AG04450 (cell line): ENCODE results near the gene SPAG16. TPM values are rescaled to one million over a fixed set of nuclear protein-coding genes. Genes with fewer than 3 reads are reported as not detected.

ENCODE experiments used
- CTCF ChIA-PET: fragments of 300-600, 350-600 bp; formaldehyde crosslinking; extraction: SDS; loops from one replicate; lab custom pipeline; 2022; ENCODE audit warnings: antibody characterized with exemption, inconsistent platforms; lab: Charles Lee
- POLR2A ChIA-PET: fragments of 350-600 bp; formaldehyde crosslinking; extraction: SDS; loops from one replicate; lab custom pipeline; 2021; ENCODE audit warnings: antibody characterized with exemption, inconsistent platforms; lab: Yijun Ruan, JAX
- DNase-seq: peaks from one replicate; pipeline ENCODE4 v3.0.0-alpha.2; 2011; ENCODE audit warnings: low read depth, low spot score
- H3K27ac ChIP-seq: one replicate; pipeline ENCODE4 v1.5.1; 2012; ENCODE audit warnings: low read depth, low read length, control low read depth
- H3K27me3 ChIP-seq: one replicate; pipeline ENCODE4 v1.6.0; 2012; ENCODE audit warnings: low read length; ENCODE audit not compliant: control insufficient read depth, insufficient read depth
- H3K4me3 ChIP-seq: 2 replicates; pipeline ENCODE4 v1.5.1; 2011; ENCODE audit warnings: mild to moderate bottlenecking, low read depth, low read length, control low read depth
- H3K9me3 ChIP-seq: 2 replicates; pipeline ENCODE4 v1.5.1; 2012; ENCODE audit warnings: low read length; ENCODE audit not compliant: control insufficient read depth, insufficient read depth
- polyA plus RNA-seq: library from polyadenylated mRNA; depleted of rRNA; stranded (reverse); fragments of >200 nt; gene quantifications from 2 replicates; pipeline ENCODE4 v1.2.3, GENCODE V29; 2011
- TF ChIP-seq, protein P1 (sequence below): IDR thresholded peaks from 2 replicates; pipeline ENCODE4 v1.5.1; 2011; ENCODE audit warnings: low read depth, low read length, control low read depth, inconsistent platforms

The SPAG16 gene
- polyA plus RNA-seq, 1 experiment, result 28.1 TPM

DNA sequence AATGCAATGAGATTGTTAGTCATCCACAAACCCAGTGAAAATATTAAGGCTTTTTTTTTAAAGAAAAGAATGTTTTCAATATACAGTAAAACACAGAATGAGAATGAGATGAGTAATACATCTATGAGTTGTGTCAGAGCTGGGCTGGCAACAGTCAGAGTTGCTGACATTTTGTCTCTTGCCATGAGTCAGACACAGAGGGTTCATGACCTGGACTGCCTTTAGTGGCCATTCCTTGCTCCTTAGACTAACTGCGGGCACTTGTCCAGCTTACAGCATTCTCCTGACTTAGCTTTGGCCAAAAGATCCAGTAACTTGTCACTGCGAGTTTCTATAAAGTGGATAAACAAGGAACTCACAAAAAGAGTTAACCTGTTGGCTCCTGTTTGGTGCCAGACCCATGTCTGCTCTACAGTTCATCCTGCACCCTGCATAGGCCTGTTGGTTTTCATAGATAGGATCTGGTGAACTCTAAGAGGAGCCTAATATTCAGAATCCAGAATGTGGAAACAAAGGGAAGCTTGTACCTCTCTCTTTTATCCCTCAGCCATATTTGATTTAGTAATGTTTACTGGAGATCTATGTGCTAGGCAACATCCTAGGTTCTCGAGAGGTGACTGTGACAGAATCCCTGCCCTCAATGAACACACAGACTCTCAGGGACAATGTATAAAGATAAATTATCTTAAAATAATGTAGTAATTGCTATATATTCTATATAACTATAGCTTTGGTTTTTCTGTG, 735.1 kb downstream of the SPAG16 start:
- Histone ChIP-seq H3K27ac (peak overlapping the region; percentile 22), H3K27me3 (no peaks in the 10 kb centered on the region), H3K4me3 (no peak overlapping the region), H3K9me3 (no peaks in the 10 kb centered on the region)
- POLR2A ChIA-PET, result interaction anchor here (1.0 kb wide), 1 partner anchor 24 kb away, joined by 8 read pairs; no protein-coding TSS in a partner anchor
- CTCF ChIA-PET, result no interaction called here
- DNase-seq, result peak; percentile 79
- TF ChIP-seq, protein P1, sequence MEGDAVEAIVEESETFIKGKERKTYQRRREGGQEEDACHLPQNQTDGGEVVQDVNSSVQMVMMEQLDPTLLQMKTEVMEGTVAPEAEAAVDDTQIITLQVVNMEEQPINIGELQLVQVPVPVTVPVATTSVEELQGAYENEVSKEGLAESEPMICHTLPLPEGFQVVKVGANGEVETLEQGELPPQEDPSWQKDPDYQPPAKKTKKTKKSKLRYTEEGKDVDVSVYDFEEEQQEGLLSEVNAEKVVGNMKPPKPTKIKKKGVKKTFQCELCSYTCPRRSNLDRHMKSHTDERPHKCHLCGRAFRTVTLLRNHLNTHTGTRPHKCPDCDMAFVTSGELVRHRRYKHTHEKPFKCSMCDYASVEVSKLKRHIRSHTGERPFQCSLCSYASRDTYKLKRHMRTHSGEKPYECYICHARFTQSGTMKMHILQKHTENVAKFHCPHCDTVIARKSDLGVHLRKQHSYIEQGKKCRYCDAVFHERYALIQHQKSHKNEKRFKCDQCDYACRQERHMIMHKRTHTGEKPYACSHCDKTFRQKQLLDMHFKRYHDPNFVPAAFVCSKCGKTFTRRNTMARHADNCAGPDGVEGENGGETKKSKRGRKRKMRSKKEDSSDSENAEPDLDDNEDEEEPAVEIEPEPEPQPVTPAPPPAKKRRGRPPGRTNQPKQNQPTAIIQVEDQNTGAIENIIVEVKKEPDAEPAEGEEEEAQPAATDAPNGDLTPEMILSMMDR, result no peak

DNA sequence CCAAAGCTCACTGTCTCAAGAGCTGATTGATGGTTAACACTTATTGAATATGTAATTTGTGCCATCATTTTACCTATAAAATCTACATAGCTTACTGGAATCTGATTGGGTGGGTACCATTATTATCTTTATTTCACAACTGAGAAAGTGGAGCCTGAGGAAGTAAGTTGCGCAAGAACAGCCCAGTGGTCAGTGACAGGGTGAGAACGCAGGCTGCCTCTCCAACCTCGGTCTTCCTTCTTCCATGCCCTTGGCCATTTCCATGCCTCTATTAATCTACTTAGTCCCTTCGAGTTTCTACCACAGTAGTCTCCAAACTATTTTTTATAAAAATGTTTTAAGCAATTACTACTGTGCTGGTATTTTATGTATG, 735.7 kb downstream of the SPAG16 start:
- Histone ChIP-seq H3K27ac (no peak overlapping the region), H3K4me3 (no peak overlapping the region), H3K27me3 (no peaks in the 10 kb centered on the region), H3K9me3 (no peaks in the 10 kb centered on the region)
- ChIA-PET CTCF (no interaction called here), POLR2A (interaction anchor here (1.0 kb wide), 1 partner anchor 24 kb away, joined by 8 read pairs; no protein-coding TSS in a partner anchor)
- TF ChIP-seq, protein P1, result no peak
- no peak for DNase-seq

DNA sequence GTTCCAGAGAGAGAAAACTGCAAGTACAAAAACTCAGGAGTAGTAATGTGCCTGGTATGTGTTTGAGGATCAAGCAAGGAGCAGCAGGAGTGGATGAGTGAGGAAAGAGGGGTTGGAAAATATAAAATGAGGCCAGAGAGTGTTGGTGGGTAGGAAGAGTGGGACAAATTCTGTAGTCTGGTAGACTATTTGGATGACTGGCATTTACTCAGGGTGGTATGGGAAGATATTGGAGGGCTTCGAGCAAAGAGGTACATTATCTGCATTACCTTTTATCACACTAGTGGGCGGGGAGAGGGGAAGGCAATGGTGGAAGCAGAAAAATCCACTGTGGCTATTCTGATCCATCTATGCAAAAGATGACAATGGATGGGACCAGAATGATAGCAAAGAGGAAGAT, 744.9 kb downstream of the SPAG16 start:
- H3K27ac ChIP-seq, result no peak overlapping the region
- H3K27me3 ChIP-seq, result no peaks in the 10 kb centered on the region
- no peak overlapping the region for H3K4me3 ChIP-seq
- CTCF ChIA-PET, result no interaction called here
- POLR2A ChIA-PET, result no interaction called here
- no peak for DNase-seq
- TF ChIP-seq, protein P1, result no peak
- no peaks in the 10 kb centered on the region; the same call in 1 of the 2 replicates for H3K9me3 ChIP-seq

DNA sequence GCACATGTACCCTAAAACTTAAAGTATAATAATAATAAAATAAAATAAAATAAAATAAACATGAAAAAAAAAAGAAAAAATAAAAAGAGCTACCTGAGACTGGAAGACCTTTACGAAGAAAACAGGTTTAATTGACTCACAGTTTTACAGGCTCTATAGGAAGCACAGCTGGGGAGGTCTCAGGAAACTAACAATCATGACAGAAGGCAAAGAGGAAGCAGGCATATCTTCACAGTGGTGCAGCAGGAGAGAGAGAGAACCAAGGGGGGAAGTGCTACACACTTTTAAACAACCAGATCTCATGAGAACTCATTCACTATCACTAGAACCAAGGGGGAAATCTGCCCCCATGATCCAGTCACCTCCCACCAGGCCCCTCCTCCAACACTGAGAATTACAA, 747.3 kb downstream of the SPAG16 start:
- TF ChIP-seq, protein P1, result no peak
- DNase-seq, result no peak
- H3K27ac ChIP-seq, result no peak overlapping the region
- no peak overlapping the region for H3K4me3 ChIP-seq
- H3K9me3 ChIP-seq, result peaks cover 15% of the 10 kb centered on the region
- POLR2A ChIA-PET, result no interaction called here
- CTCF ChIA-PET, result no interaction called here
- no peaks in the 10 kb centered on the region for H3K27me3 ChIP-seq

DNA sequence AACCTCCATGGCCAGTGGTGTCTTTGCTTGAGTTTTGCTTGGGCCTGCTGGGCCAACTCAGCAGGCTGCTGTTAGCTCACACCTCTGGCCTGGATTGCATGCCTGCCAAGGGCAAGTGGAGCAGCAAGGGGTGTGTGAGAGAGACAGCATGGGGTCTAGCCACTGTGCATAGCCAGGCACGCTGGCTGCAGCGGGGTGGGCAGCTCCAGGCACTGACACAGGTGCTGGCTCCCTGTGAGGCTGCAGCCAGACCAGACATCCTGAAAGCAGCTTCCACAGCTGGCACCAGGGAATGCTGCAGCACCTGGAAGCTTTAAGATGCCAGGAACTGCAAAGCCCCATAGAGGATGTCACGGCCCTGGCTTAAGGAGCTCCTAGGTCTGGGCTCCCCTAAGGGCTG, 750.2 kb downstream of the SPAG16 start:
- POLR2A ChIA-PET, result no interaction called here
- no peak for DNase-seq
- Histone ChIP-seq H3K4me3 (no peak overlapping the region), H3K27ac (no peak overlapping the region), H3K9me3 (peaks cover 15% of the 10 kb centered on the region), H3K27me3 (no peaks in the 10 kb centered on the region)
- TF ChIP-seq, protein P1, result no peak
- CTCF ChIA-PET, result no interaction called here
